IPS DF 4.7 (cell line): ENCODE data around the gene RHEX.
"Not testable (repeated sequence)": the region's sequence is repeated elsewhere in the genome, so short reads cannot be mapped to it uniquely, and the experiment has no call there.

Experiments
- DNase-seq: peaks from one replicate; pipeline ENCODE4 v3.0.0-alpha.2; 2013; ENCODE audit warnings: low spot score; ENCODE audit errors: extremely low read depth

The RHEX gene, protein sequence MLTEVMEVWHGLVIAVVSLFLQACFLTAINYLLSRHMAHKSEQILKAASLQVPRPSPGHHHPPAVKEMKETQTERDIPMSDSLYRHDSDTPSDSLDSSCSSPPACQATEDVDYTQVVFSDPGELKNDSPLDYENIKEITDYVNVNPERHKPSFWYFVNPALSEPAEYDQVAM

DNA sequence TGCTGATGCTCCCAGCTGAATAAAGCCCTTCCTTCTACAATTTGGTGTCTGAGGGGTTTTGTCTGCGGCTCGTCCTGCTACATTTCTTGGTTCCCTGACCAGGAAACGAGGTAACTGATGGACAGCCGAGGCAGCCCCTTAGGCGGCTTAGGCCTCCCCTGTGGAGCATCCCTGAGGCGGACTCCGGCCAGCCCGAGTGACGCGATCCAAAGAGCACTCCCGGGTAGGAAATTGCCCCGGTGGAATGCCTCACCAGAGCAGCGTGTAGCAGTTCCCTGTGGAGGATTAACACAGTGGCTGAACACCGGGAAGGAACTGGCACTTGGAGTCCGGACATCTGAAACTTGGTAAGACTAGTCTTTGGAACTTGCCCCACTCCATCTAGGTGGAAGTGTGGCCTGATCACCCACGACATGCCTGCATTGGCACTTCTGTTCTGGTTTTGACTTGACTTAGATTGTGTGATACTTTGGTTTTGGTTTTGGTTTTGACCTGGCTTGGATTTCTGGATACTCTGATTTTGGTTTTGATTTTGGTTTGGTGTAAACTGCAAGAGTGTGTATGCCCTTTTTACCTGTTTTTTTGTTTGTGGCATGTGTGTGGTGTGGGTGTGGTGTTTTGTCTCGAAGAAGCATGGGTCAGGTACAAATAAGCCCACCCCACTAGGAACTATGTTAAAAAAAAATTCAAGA, at the start of gene RHEX:
RHEX (plus strand) TSS at position 255 of the 692 bp plus-strand sequence. CDS start 44,656 bp downstream, outside the sequence.
- not testable (repeated sequence) for DNase-seq

DNA sequence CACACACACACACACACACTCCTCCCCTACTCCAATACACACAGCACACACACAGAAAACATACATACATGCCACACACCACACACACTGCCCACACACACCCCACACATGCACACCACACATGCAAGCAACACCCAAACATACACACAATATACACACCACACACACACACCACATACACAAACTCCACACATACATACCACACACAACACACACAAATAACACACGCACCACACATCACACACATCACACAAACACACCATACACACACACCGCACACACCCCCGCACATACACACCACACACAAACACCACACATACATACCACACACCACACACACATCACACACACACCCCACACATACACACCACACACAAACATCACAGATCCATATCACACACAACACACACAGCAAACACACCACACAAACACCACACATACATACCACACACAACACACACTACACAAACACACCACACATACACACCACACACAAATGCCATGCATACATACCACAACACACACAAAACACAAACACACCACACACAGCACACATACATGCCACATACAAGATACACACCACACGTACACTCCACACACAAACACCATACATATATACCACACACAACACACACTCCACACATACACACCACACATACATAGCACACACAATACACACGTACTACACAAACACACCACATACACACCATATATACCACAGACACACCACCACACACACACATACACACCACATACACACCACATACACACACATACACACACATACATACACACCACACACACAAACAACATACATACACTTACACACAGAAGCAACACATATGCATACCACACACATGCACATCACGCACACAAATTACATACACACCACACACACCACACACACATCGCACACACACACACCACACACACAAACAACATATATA, 48.8 kb upstream of the RHEX start:
- DNase-seq: no peak

DNA sequence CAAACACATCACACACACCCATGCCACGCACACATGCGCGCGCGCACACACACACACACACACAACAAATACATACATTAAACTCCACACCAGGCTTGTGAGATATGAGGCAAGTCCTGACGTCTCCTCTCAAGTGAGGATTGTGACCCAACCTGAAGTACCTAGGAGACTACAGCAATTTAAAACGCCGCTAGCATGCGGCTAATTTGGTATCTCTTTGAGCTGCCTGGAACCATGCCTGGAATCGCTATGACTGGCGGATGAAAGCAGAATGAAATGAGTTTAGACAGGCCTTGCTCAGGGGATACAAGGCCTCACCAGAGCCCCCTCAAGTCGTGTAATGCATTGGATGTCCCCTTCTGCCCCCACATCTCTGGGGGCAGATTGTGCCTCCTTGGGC, 48.1 kb upstream of the RHEX start:
- DNase-seq: no peak

DNA sequence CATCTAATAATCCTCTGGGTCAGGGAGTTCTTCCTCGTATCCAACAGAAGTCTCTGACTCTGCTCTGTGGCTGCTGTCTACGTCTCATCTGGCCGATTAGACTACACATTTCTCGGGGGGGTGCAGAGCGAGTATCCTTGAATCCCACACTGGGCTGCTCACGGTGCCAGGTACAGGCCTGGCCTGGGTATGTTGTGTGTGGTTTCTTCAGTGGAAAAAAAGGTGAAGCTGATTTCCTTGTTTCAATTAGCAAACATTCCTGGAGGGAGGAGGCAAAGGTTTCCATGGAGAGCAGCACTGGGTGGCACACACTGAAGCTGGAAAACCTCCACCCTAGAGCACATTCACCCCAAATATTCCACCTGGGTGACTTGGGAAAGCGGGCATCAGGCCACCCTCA, 47.7 kb upstream of the RHEX start:
- DNase-seq: no peak

DNA sequence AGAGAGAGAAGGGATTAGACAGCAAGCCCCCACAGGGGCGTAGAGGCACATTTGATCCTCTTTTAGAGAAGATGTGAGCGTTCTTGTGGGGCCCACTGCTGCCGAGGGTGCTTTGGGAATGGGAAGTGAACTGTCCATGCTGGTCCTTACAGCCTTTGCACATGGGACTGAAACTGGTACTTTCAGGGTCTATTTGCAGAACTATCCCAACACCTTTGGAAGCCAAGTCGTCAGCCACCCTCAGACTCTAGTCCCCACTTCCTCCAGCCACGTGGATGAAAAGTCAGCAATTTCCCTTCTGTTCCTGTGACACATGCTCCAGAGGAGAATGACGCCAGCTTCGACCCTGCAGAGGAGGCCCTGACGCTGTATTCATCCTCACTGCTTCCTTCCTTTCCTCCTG, 47.2 kb upstream of the RHEX start:
- DNase-seq: no peak

DNA sequence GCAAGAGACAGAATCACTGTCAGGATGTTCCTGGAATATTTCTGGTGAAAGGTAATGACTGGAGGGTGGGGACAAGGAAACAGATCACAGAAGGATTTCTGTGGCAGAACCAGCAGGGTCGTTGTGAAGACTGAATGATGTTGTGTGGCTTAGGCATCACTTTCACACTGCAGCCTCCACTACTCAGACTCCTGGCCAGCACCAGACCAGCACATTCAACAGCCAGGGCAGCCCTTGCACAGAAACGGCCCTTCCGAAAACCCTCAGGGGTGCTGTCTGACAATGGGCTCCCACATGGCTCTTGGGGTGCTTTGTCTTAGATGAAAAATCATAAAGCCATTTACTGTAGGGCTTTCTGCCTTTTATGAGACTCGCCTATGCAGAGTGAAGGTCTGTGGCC, 46.0 kb upstream of the RHEX start:
- no peak for DNase-seq

DNA sequence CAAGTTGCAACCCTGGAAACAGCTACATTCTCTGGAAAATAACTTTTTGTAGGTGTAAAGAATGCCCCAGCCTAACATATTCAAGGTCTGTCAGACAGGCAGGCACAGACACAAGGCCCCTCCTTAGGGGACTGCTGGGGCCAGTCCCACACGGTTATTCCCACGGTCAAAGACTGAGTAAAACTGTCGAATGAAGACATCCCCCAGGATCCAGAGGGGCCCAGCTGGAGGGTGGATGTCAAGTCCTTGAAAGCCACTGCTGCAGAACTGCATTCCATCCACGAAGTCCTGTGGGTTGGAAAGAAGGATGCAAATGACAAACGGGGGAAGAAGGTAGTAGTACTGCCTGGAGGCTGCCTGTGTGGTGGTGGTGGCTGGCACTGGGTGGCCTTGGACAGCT, 42.9 kb upstream of the RHEX start:
- no peak for DNase-seq

DNA sequence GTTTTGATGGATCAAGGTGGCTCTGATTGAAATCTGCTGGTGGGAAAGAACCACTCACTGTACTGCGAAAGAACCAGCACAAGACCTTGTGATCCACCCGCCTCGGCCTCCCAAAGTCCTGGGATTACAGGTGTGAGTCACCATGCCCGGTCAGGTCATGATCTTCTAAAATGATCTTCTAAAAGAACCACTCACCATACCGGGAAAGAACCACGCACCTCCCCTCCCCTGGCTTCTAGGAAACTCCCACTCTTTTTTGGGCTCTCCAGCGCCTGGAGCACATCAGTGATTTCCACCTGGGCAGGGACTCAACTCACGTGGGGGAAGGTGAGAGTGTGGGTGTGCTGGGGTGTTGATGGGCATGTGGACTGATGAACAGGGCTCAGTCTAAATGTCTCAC, 41.9 kb upstream of the RHEX start:
- DNase-seq: no peak

DNA sequence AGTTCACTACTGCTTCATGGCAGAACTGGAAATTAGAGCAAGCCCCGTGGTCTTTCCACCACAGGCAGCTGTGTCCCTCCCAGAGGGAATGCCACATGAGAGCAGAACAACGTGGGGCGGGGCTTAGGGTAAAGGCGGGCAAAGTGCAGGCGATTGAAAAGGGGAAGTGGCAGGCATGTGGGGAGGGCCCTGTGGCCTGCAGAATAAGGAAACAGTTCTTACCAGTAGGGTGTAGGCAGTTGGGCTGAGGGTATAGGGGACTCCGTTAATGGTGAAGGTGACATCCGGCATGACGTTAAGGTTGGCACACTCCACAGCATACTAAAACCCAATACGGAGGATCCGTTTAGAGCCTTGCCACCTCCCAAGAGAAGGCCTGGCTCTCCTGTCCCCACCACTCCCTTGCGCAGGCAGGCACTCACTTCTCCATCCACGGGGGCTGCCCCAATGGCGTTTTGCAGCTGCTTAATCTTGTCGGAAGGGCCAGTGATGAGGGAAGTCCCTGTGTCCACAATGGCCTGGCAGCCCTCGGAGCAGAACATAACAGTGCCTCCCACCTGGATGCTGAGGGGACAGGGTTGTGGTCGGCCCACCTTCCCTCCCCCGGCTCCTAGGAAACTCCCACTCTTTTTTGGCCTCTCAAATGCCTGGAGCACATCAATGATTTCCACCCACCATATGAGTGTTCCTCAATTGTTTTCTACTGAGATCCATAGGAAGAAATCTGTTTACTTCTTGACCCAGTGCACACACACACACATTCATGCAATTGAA, 40.7 kb upstream of the RHEX start:
- DNase-seq: no peak

DNA sequence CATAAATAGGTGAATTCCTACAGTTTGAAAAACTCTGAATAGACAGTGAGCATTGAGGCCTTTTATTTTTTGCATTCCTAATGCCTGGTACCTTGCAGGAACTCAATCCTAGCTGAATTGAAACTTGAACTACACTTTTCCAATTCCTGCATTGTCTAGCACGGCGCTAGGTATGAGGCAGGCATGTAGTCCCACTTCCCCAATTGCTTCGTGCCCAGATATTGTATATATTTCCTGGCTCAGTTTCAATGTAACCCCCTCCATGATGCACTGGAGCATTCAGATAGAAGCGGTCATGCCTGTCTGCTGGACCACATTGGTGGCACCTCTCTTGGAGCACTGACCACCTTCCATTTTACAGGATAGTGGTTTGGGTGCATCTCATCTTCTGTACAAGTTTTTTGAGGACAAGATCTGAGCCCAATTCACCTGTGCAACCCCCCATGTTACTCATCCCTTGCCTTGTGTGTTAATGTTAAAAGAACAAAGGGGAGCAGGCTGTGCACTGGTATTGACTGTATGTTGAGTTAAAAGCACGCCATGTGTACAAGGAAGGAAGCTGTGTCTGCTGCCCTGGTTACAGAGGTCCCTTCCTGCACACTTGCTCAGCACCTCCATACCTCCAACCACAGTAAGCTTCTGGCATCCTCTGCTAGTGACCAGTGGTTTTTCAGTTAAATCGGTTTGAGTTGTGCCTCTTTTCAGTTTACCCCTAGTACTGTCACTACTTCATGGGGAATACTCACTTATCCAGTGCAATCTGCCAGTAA, 39.8 kb upstream of the RHEX start:
- no peak for DNase-seq

DNA sequence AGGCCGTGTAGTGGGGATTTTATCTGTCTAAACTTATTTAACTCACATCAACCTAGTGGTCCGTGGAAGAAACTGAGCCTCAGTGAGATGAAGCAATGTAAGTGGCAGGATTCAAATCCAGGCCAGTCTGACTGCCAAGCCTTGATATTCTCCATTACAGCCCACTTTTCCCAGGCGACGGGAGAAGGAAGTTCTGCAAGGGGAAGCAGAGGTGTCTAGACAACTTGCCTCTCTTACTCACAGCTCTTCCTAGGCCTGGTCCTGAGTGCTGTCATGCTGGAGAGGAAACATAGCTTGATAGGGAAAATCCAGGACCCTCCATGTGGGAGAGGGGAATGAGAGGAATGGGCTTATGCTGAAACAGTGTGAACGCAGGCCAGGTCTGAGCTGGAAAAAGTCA, 38.4 kb upstream of the RHEX start:
- DNase-seq: no peak

DNA sequence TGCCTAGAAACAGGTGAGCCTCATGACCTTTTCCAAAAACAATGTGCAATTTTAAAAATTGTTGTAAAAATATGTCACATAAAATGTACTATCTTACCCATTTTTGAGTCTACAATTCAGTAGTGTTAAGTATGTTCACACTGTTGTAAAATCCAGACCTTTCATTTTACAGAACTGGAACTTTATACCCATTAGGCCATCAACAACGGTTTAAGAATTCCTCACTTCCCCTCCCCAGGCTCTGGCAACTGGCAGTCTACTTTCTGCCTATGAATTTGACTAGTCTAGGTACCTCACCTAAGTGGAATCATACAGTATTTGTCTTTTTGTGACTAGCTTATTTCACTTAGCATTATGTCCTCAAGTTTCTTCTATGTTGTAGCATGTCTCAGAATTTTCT, 37.9 kb upstream of the RHEX start:
- no peak for DNase-seq

DNA sequence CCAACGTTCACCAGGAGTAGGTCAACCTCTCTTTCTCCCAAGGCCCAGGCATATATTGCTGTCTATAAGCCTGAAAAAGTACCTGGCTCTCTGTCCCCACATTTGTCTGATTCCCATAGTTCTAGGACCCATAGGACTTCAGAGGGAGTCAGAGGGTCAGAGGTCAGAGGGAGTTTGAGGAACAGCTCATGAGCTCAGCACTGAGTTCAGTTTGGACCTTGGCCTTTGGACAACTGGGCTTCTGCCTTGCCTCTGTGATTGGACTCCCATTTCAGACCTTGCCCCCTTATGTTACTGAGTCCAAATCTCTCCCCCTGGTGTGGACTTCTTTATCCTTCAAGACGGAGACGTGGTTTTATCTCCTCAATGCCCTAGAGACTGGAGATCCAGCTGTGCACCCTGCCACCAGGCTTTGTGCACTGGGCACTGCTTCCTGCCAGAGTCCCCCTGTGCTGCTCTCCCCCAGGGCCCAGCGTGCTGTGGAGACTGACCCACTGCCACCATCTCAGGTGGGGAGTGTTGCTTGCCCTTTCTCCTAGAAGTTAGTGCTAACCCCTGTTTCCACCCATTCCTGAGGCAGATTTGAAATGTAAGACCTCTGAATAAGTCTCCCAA, 32.5 kb upstream of the RHEX start:
- DNase-seq: no peak

DNA sequence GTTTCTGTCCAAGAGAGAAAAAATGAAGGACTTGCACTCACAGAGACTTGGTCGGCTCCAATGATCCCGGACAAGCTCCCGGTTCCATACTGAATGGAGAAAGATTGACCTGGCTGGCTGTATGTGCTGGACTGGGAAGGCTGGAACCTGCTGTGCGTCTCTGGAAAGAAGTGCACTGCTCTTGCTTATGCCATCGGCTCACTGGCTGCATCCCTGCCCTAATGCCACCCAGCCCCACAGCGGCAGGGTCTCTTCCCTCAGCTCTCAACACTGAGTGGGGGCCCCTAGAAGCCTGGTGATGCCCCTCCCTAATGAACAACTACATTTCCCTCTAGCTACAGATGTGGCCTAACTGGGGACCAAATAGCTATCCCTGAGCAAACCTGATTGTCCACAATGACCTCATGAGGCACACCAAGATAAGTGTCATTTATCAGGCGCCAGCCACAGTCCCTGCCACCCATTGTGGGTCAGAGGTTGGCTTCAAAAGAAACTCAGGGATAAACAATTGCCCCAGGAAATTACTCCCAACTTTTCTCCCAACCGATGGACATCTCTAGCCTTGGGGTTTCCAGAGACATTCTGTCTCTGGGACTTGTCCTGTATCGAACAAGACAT, 31.9 kb upstream of the RHEX start:
- no peak for DNase-seq

DNA sequence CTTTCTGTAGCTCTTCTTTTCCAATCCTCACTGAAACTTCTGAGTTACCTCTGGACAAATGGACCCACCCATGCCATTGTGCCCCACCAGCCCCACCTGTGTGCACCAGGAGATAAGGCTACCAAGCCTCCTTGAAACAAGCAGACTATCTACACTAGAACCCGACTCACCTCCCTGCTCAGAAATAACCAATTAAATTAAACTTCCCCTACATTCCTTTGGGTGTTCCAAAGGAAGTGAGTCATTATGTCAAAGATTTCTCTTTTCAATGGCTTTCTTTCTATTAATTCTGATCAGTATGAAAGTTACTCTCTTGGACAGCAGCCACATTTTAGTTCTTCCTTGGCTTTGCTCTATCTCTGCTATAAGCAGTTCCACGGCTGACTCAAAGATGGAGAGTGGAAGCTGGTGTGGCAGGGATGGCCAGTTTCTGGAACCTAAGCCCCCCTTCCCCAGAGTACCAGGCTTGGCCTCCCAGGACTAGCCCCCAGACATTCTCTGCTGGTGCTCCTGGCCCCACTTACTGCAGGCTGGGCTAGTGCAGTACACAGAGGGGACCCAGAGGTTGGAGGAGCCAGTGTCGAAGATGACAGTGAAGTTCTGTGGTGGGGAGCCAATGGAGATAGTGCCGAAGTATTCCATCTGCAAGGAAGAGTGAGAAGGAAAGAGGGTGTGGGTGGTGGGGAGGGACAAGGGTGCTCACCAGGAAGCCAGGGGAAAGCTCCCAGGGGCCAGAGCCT, 31.2 kb upstream of the RHEX start:
- DNase-seq: no peak

DNA sequence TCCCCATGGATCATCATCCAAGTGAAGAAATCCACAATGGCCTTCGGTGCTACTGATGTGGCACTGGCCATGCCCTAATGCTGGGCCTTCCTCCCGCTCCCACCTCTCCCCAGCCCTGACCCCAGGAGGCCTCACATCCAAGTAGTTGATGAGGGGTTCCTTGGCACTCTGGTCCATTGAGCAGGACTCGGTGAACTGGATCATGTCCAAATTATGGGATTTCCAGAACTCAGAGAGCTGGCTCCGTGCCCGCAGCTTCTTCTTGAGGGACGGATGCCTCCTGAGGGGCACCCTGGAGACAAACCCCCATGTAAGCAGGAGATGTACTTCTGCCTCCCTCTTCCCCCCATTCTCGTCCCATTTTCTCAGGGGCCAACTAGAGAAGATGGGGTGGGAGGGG, 30.2 kb upstream of the RHEX start:
- DNase-seq: no peak

DNA sequence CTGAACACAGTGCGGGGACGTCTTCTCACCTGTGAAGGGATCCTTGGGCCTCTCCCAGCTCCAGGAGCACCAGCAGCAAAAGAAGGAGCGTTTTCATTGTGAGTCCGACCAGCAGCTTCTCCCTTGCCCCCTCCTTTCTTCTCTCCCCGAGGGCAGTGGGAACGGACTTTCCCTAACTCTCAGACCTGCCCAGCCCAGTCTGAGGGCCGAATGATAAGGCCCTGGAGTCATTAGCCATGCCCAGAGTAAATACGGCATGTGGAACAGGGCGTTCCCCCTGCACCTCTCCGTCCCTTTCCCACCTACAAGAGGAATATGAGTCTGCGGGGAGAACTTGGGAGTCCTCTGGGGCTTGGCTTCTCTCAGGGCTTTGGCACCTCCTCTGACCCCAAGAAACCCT, 29.3 kb upstream of the RHEX start, which contains the start of gene CTSE:
CTSE (minus strand) TSS at position 201 of the 400 bp plus-strand sequence; CDS start at position 97, 104 bp downstream.
- no peak for DNase-seq

DNA sequence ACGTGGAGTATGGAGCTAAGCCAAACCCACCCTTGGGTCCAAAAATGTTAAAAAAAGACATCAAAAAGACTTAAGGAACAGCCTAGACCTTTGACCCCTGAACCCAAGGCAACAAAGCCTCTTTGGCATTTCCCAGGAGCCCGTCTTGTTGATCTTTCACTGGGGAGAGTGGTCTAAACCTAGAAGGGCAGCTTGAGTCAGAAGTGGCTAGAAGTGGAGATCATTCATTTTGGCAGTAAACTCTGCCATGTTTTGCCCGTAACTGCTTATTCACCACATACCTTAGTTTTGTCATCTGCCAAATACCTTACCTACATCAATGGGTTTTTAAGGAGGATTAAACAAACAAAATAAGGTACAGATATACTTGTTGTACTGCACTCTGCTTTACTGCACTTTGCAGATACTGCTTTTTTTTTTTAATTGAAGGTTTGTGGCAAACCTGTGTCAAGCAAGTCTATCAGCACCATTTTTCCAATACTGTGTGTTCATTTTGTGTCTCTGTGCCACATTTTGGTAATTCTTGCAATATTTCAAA, 27.6 kb upstream of the RHEX start:
- no peak for DNase-seq

DNA sequence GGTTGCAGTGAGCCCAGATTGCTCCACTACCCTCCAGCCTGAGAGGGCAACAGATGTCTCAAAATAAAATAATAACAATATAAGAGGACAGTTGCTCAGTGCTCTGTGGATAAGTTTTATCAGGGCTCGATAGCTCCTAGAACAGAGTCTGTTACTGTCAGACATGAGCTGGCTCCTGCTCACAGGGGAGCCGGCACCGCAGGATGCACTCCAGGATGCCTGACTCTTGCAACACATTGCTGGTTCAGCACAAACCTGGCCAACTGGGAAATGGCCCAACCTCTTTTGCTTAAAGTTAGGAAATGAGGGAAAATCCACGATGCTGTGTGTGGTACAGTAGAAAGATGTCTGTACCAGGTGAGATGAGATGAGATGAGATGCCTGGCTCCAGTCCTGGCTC, 23.5 kb upstream of the RHEX start:
- no peak for DNase-seq
